Panc1 (cell line): ENCODE results near the gene YES1. TPM values are rescaled to one million over a fixed set of nuclear protein-coding genes. Genes with fewer than 3 reads are reported as not detected.

Experiments used
- ATAC-seq: fragments of 200-7000 bp; cut with Tn5 transposase; 2 replicates; pipeline ENCODE4 v1.9.1; 2020; ENCODE audit warnings: mild to moderate bottlenecking, moderate library complexity
- BruUV-seq: library from RNA; stranded (reverse); fragments of 400-500 nt; replicated peaks from 2 replicates; lab custom pipeline; 2021; lab: Mats Ljungman, UMichigan
- CTCF ChIA-PET: fragments of 300-600 bp; sonication (Branson Sonifier 250); formaldehyde crosslinking; loops from one replicate; lab custom pipeline; 2022; ENCODE audit warnings: antibody characterized with exemption; lab: Charles Lee
- POLR2A ChIA-PET: fragments of 300-600 bp; sonication (Branson Sonifier 250); formaldehyde crosslinking; loops from one replicate; lab custom pipeline; 2022; ENCODE audit warnings: antibody characterized with exemption; lab: Charles Lee
- DNase-seq: peaks from one replicate; pipeline ENCODE4 v3.0.0-alpha.2; 2010; ENCODE audit warnings: low read depth, low spot score
- H3K27ac ChIP-seq: 2 replicates; pipeline ENCODE4 v1.5.1; 2011; ENCODE audit warnings: mild to moderate bottlenecking, low read length, inconsistent platforms
- H3K27me3 ChIP-seq: fragments of 200-500 bp; sonication (Bioruptor generic); 2 replicates; pipeline ENCODE4 v1.6.0; 2014; ENCODE audit warnings: low read length, inconsistent platforms; ENCODE audit not compliant: control insufficient read depth, insufficient read depth
- H3K36me3 ChIP-seq: fragments of 200-500 bp; sonication (Bioruptor generic); 2 replicates; pipeline ENCODE4 v1.5.1; 2014; ENCODE audit warnings: inconsistent platforms, mild to moderate bottlenecking, low read length, moderate library complexity; ENCODE audit not compliant: control insufficient read depth, insufficient read depth
- H3K4me1 ChIP-seq: 2 replicates; pipeline ENCODE4 v1.5.1; 2011; ENCODE audit warnings: inconsistent platforms, mild to moderate bottlenecking, low read length, moderate library complexity; ENCODE audit not compliant: control insufficient read depth, insufficient read depth
- H3K4me3 ChIP-seq, 2 experiments: 2 replicates each; pipeline ENCODE4 v1.5.1; 2011 to 2012; ENCODE audit warnings: low read depth in 2 of 2, low read length in 2 of 2, mild to moderate bottlenecking in 2 of 2, inconsistent platforms in 1 of 2, moderate library complexity in 1 of 2
- H3K9me3 ChIP-seq: fragments of 200-500 bp; sonication (Bioruptor generic); 2 replicates; pipeline ENCODE4 v1.5.1; 2014; ENCODE audit warnings: low read depth, mild to moderate bottlenecking, inconsistent platforms, low read length, moderate library complexity; ENCODE audit not compliant: control insufficient read depth, insufficient read depth
- CTCF ChIP-seq: fragments of 450-650 bp; IDR thresholded peaks from 2 replicates; pipeline ENCODE4 v1.5.1; 2017; ENCODE audit warnings: mild to moderate bottlenecking
- POLR2AphosphoS5 ChIP-seq: IDR thresholded peaks from 2 replicates; pipeline ENCODE4 v1.6.1; 2012; ENCODE audit warnings: mild to moderate bottlenecking, low read depth, low read length, moderate library complexity
- REST ChIP-seq, 2 experiments: IDR thresholded peaks; 2 replicates each; pipeline ENCODE4 v1.6.1; 2011 to 2012; ENCODE audit warnings: low read depth in 2 of 2, control low read depth in 1 of 2, low read length in 1 of 2, mild to moderate bottlenecking in 1 of 2, moderate library complexity in 1 of 2; ENCODE audit not compliant: insufficient read depth in 1 of 2
- SIN3A ChIP-seq: IDR thresholded peaks from 2 replicates; pipeline ENCODE4 v1.6.1; 2012; ENCODE audit warnings: low read depth, mild to moderate bottlenecking, low read length, moderate library complexity, borderline replicate concordance; ENCODE audit not compliant: insufficient read depth
- TCF7L2 ChIP-seq: IDR thresholded peaks from 2 replicates; pipeline ENCODE4 v1.6.1; 2011; ENCODE audit warnings: mild to moderate bottlenecking, low read depth, low read length, inconsistent platforms
- in situ Hi-C: cut with HindIII; loops from 2 replicates; pipeline ENCODE4 v1.10.0; 2016; ENCODE audit warnings: low sequenced_read_pairs, low pct_unique_long_range_greater_than_20kb
- intact Hi-C: fragments of 100-400 bp; cut with micrococcal nuclease; formaldehyde crosslinking; loops from one replicate; pipeline ENCODE4 v1.10.0; 2022; ENCODE audit not compliant: unreplicated experiment
- total RNA-seq: library from RNA; stranded (reverse); gene quantifications from one replicate; pipeline ENCODE4 v1.2.1, GENCODE V29; 2021; ENCODE audit not compliant: unreplicated experiment

Gene YES1
- total RNA-seq, 1 experiment from 2014 or later = 91.6 TPM

- CTCF ChIA-PET = no interaction called here
- Histone ChIP-seq H3K27ac (no peak overlapping the region), H3K36me3 (no peaks in the 10 kb centered on the region; the same call in 1 of the 2 replicates), H3K4me3 (no peak overlapping the region), H3K27me3 (no peaks in the 10 kb centered on the region), H3K9me3 (no peaks in the 10 kb centered on the region), H3K4me1 (no peaks in the 10 kb centered on the region)
- ATAC-seq (no peak), DNase-seq (no peak)
- intact Hi-C loops (loop anchor here (10.0 kb wide), 2 partner anchors 92 to 118 kb away; no protein-coding TSS in a partner anchor), in situ Hi-C loops (no loop called here)
- POLR2A ChIA-PET = no interaction called here
- BruUV-seq = no TSS peak
- TF ChIP-seq TCF7L2 = no peak
- no peak for TF ChIP-seq SIN3A
- no peak for TF ChIP-seq REST (IDR thresholded peaks at IDR 0.05; ENCODE audit: insufficient read depth in 1 of 2, low read depth in 2 of 2, low read length in 1 of 2)
- TF ChIP-seq POLR2AphosphoS5 = no peak
- TF ChIP-seq CTCF = no peak
Measured at GRCh38 chr18:717003-717402, 95.0 kb downstream of the YES1 start.

GRCh38 chr18:715626-716025 lies 96.4 kb downstream of the YES1 start:
- BruUV-seq = no TSS peak
- in situ Hi-C loops (no loop called here), intact Hi-C loops (loop anchor here (10.0 kb wide), 2 partner anchors 91 to 119 kb away; no protein-coding TSS in a partner anchor)
- H3K9me3 ChIP-seq = no peaks in the 10 kb centered on the region
- no peak for DNase-seq
- POLR2A ChIA-PET = no interaction called here
- no peaks in the 10 kb centered on the region for H3K27me3 ChIP-seq
- CTCF ChIA-PET = no interaction called here
- H3K4me3 ChIP-seq = no peak overlapping the region
- ATAC-seq = no peak
- H3K4me1 ChIP-seq = peaks cover 6% of the 10 kb centered on the region; the same call in 1 of the 2 replicates
- TF ChIP-seq TCF7L2 = no peak
- no peak for TF ChIP-seq POLR2AphosphoS5
- no peak for TF ChIP-seq SIN3A
- no peak for TF ChIP-seq CTCF
- no peak for TF ChIP-seq REST (IDR thresholded peaks at IDR 0.05; ENCODE audit: insufficient read depth in 1 of 2, low read depth in 2 of 2, low read length in 1 of 2)
- H3K27ac ChIP-seq = no peak overlapping the region
- H3K36me3 ChIP-seq = no peaks in the 10 kb centered on the region; the same call in 1 of the 2 replicates
